Cardiac fibroblast (primary cell): ENCODE measurements around the gene METRNL.

Experiments
- DNase-seq, 2 donors: peaks; one replicate each; pipeline versions ENCODE4 v3.0.0 to v3.0.0-alpha.2; 2010; ENCODE audit warnings: low read depth in 2 of 2
- H3K4me3 ChIP-seq, 2 donors: replicated peaks in 1 of 2; 1 replicate in 1 of 2; 2 replicates in 1 of 2; pipeline ENCODE4 v1.5.1; 2011; ENCODE audit warnings: low read depth in 2 of 2, low read length in 2 of 2, mild to moderate bottlenecking in 2 of 2, moderate library complexity in 1 of 2
- TF ChIP-seq, protein P1 (sequence below): IDR thresholded peaks from one replicate; pipeline ENCODE4 v1.5.1; 2011; ENCODE audit warnings: low read depth, mild to moderate bottlenecking, low read length, inconsistent platforms

The METRNL gene

DNA sequence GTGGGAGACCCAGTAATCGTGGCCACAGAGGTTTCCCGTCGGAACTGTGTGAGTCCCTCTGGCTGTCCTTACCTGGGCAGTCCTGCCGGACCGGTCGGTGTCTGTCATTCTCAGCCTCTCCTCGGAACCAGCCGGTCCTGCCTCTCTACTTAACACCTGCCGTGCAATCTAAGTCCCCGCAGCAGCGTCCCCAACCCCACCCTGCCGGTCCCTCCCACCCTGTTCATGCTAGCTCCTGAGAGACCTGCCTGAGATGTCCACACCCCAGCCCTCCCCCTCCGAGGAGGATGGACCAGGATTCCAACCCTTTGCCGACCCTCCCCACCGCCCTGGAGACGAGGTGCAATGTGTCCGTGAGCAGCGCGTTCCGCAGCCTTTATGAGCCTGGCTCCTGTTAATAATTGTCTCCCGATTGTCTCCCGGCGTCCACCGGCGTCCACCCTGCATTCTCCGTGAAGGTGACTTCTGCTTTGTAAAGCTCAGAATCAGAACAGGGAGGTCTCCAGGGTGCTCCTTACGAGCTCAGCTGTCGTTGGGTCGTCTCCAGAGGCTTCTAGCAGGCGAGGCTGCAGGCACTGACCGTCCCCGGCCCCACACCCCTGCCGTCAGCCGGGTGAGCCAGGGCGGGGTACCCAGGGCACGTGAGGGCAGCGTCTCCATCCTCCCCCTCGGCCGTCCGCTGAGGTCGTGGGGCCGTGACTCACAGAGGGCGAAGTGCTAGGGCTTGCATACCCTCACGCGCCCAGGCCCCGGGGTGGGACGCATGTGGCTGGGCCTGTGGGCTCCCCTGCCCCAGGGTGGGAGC lies 10.1 kb downstream of the METRNL start:
- no peak for DNase-seq
- TF ChIP-seq, protein P1, sequence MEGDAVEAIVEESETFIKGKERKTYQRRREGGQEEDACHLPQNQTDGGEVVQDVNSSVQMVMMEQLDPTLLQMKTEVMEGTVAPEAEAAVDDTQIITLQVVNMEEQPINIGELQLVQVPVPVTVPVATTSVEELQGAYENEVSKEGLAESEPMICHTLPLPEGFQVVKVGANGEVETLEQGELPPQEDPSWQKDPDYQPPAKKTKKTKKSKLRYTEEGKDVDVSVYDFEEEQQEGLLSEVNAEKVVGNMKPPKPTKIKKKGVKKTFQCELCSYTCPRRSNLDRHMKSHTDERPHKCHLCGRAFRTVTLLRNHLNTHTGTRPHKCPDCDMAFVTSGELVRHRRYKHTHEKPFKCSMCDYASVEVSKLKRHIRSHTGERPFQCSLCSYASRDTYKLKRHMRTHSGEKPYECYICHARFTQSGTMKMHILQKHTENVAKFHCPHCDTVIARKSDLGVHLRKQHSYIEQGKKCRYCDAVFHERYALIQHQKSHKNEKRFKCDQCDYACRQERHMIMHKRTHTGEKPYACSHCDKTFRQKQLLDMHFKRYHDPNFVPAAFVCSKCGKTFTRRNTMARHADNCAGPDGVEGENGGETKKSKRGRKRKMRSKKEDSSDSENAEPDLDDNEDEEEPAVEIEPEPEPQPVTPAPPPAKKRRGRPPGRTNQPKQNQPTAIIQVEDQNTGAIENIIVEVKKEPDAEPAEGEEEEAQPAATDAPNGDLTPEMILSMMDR = no peak
- no peak overlapping the region for H3K4me3 ChIP-seq

DNA sequence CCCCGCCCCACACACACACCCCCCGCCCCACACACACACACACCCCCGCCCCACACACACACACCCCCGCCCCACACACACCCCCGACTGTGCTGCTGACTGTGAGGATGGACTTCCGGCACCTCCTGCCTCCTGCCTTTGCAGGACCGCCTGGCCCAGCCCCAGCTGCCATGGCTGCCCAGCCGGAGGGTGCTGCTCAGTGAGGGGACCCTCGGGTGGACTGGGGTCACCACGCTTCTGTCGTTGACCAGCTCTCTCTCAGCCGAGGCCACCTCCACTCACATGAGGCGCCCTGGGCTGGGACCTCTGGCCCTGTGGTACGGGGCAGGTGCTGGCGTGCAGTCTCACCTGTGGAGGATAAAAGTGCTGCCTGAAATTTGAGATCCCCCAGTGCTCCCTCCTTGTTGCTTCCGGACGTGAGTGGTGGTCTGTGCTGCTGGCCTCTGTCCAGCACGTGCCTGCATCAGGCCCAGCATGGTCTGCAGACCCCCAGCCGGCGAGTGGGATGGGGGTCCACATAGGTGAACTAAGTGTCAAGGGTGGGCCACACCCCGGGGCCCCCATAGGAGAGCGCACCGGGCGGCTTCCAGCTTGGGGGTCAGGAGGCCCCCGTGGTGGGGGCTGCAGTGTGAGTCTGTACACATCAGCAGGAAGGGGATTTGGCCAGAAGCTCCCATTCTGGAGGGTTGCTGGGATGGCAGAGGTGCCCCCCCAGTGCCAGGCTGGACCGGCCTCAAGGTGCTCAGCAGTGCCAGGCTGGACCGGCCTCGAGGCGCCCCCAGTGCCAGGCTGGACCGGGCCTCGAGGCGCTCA lies 11.2 kb downstream of the METRNL start:
- H3K4me3 ChIP-seq = no peak overlapping the region
- DNase-seq = no peak
- TF ChIP-seq, protein P1 = no peak

DNA sequence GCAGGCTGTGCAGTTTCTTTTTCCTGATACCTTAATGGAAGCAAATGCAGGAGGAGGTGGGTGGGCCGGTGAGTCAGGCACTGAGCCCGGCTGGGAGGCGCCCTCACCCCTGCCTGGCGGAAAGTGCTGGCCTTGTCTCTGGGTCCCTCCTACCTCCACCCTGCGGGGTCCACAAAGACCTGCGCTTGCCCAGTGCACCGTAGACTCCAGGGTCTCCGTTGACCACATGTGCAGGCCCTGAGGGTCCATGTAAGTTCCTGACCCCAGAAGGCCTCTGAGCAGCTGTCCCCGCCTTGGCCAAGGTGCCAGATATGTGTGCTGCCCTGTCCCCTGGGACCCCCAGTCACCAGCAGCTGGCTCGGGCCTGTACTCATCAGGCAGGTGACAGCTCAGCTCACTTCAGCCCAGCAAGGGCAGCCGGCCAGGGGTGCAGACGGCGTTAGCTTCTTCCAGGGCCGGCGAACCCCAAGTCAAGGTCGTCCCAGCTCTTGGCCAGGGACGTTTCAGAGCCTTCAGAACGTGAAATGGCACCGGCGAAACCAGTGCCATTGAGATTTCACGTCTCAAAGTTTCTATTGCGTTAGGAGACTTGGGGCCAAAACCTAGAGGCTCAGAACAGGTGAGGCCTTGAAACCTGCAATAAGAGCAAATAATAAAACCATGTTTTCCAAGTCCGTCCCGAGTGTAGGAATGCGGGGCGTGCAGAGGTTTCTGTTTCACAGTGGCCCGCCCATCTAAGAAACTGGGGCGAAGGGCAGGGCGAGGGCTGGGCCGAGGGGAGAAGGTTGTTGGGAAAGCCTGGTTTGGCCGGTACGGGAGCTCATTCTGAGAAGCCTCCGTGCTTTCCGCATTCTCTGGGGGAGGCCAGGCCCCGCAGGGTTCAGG lies 12.1 kb downstream of the METRNL start:
- H3K4me3 ChIP-seq = no peak overlapping the region
- TF ChIP-seq, protein P1 = no peak
- DNase-seq = no peak

DNA sequence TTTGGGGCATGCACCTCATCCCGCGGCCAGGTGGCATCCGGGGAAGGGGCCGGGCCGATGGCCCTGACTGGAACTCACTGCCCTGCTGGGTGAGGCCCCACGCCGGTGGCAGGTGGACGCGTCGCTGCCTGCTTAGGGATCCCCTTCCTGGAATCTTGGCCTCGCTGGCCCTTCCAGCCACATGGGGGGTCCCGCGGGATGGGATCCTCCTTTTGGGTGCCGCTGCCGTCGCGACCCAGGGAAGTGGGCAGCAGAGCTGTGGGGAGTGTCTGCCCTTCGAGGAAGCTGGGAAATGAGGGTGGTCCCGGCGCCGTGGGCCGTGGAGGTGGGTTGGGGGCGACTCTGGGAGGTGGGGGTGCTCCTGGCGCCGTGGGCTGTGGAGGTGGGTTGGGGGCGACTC lies 12.8 kb downstream of the METRNL start:
- TF ChIP-seq, protein P1 = no peak
- no peak overlapping the region for H3K4me3 ChIP-seq
- no peak for DNase-seq

DNA sequence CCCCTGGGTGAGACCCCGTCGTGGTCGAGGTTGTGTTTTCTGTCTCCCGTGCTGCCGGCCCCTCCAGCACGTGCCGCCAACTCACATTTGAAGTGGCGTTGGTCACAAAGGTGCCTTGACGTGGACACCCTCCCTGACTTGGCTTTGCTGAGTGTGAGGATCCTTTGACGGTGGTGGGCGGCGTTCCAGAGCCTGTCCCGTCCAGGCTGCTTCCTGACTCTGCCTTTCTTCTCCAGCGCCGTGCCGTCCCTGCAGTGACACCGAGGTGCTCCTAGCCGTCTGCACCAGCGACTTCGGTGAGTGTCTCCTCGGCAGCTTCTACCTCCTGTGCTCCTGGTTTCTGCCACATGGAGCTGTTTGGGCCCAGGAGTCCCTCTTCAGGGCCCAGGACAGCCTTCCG lies 13.5 kb downstream of the METRNL start:
- TF ChIP-seq, protein P1 = no peak
- DNase-seq = no peak
- no peak overlapping the region for H3K4me3 ChIP-seq

DNA sequence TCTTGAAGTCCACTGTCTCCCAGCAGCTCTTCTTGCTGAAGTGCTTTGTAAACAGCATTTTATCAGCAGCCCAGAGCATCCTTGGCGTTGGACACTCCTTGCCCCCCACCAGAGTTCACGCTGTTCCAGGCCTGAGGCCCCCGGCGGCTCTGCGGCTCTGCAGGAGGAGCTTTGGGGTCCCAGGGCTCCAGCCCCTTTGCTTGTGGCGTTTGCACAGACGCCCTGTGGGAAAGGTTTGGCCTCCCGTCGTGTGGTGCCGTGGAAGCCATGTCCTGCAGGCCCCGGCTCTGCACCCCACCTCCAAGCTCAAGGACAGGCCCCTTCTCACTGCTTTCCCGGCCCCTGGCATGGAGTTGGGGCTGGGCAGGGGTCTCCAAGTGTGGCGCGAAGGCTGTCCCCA lies 14.1 kb downstream of the METRNL start:
- no peak overlapping the region for H3K4me3 ChIP-seq
- DNase-seq = no peak
- TF ChIP-seq, protein P1 = no peak
